ENCODE data around the gene C1QTNF1.
"Not testable (repeated sequence)": the region's sequence is repeated elsewhere in the genome, so short reads cannot be mapped to it uniquely, and the experiment has no call there.

C1QTNF1 gene

GRCh38 chr17:79006794-79007503, 17.0 kb upstream of the C1QTNF1 start:
- no peak for DNase-seq

GRCh38 chr17:79007504-79008381, 16.2 kb upstream of the C1QTNF1 start:
- no peak for DNase-seq

DNA sequence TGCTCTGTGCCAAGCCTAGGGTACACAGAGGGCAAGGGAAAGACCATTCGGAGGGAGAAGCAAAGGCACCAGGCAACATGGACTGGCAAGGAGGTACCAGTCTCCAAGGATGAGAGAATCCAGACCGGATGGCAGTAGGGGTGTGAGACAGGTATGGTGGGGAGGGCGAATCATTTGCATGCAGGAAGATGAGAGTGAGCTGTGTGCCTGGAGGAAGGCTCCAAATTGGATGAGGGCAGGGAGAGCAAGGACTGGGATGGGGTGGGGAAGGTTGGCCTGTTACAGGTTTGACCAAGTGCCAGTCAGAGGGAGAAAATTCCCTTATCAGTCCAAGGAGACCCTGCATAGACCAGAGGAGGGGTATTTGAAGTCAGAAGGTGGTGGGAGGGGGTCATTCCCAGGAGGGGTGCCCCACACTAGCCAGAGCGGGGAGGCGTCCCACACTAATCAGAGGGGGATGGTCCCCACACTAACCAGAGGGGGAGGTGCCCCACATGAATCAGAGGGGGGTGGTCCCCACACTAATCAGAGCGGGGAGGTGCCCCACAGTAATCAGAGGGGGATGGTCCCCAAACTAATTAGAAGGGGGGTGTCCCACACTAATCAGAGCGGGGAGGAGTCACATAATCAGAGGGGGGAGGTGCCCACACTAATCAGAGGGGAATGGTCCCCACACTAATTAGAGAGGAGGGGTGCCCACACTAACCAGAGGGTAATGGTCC, 15.1 kb upstream of the C1QTNF1 start:
- no peak for DNase-seq

- DNase-seq, result peak; percentile 85
Observed at GRCh38 chr17:79009397-79010303, 14.3 kb upstream of the C1QTNF1 start, which contains the start of gene CANT1. CANT1 (minus strand) TSS chr17:79009764; CDS start chr17:78997622, 12,142 bp downstream.

- DNase-seq, result no peak
Observed at GRCh38 chr17:79010304-79010646, 13.7 kb upstream of the C1QTNF1 start.

GRCh38 chr17:79011451-79012147, 12.4 kb upstream of the C1QTNF1 start:
- peak; percentile 81 for DNase-seq

DNA sequence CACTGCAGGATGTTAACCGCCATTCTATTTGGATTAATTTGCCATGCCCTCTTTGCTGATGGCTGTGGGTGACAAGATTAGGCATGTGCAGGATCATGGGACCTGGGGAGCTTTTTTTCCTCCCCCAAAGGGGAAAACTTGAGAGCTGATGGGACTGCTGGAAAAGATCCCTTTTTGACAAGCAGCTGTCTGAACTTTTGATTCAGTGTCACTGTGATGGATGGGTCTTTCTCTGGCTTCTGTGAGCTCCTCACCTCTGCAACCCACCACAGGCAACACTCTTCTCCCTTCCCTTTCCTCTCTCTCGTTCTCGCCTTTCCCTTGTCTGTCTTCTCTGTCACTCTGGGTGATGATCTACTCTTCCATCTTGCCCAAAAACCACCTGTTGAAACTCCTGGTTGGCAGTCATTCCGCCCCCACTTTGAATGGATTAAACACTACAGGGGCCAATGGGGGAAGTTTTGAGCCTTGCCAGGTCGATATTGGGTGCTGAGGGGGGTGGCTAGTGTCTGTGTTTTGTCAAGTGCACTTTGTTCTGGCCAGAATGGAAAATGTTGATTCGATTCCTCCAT, 11.3 kb upstream of the C1QTNF1 start:
- DNase-seq, result no peak

- no peak for DNase-seq
Observed at GRCh38 chr17:79014158-79014758, 9.7 kb upstream of the C1QTNF1 start.

DNA sequence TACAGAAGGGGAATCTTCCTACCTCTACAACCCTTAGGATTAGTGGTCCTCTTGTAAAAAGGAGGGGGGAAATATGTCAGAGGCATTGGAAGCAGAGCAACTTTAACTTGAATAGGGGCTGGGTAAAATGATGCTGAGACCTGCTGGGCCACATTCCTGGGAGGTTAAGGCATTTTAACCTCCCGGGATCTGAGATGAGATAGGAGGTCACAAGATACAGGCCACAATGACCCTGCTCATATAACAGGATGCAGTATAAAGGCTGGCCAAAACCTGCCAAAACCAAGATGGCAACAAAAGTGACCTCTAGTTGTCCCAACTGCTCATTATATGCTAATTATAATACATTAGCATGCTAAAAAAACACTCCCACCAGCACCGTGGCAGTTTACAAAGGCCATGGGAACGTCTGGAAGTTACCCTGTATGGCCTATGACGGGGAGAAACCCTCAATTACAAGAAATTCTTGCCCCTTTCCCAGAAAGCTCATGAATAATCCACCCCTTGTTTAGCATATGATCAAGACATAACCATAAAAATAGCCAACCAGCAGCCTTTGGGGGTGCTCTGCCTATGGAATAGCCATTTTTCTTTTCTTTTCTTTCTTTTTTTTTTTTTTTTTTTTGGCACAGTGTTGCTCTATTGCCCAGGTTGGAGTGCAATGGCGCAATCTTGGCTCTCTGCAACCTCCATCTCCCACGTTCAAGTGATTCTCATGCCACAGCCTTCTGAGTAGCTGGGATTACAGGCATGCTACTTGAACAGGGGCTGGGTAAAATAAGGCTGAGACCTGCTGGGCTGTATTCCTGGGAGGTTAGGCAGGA, 6.2 kb upstream of the C1QTNF1 start:
- no peak for DNase-seq

GRCh38 chr17:79018370-79018695, 5.6 kb upstream of the C1QTNF1 start:
- DNase-seq, result no peak

DNA sequence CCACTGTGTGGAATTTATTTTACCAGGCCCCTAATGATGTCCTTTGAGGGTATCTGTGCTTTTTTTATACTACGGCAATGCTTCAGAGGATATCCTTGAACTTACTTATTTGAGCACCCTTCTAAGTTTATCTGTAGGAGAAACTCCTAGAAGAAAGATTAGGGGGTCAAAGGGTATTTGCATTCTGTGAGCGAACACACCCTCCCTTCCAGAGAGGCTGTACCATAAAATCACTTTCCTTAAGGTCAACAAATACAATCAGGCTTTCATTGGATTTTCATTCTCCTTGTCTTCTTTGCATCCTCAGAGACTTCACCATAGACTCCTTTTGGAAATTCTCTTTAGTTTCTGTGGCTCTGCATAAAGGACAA, 4.7 kb upstream of the C1QTNF1 start:
- no peak for DNase-seq

DNA sequence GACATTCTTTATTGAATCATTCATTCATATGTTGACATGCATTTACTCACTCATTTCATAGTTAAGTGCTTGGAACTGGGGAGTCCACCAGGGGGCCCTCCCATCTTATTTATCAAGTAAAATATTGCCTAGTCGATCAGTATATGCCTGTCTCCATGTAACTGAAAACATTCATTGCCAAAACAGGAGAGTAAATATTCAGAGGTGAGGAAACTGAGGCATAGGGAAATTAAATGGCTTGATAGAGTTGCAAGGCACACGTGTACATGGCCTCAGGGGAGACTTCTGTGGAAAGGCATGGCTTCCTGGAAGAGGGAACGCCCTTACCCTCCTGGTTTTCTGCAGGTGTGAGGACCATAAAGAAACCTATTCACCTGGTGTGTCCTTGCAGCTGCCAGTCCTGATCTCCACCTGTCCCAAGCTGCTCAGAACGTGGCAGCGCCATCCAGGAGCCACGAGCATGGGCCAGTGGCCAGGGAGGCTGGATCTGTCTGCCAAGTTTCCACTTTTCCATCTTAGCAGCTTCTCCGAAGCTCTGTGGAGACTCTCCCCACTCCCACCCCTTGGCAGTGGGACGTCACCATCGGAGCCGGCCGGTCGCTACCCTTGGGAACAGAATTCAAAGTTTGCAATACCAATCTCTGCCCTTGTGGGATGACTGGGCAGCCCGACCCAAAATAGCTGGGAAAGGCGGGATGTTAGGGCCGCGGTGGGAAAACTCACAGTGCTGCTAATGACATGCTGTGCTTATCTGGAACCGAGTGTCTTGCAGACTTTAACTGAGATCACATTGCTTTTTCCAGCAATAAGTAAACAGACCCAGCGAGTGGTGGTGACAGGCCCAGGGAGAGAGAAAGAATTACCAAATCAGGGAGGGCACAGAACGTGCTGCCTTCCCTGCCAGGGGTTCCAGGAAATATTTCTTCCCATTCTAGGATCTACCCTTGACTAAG, 4.1 kb upstream of the C1QTNF1 start:
- DNase-seq, result peak; percentile 73

- no peak for DNase-seq
Observed at GRCh38 chr17:79020631-79021301, 3.2 kb upstream of the C1QTNF1 start.

DNA sequence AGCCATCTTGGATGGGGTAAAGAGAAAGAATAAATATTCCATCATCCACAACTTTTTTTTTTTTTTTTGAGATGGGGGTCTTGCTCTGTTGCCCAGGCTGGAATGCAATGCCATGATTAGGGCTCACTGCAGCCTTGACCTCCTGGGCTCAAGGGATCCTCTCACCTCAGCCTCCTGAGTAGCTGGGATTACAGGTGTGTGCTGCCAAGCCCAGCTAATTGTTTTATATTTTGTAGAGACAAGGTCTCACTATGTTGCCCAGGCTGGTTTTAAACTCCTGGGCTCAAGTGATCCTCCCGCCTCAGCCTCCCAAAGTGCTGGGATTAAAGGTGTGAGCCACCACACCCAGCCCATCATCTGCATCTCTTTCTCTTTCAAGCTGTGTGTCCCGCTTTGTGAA, 2.0 kb upstream of the C1QTNF1 start:
- not testable (repeated sequence) for DNase-seq

DNA sequence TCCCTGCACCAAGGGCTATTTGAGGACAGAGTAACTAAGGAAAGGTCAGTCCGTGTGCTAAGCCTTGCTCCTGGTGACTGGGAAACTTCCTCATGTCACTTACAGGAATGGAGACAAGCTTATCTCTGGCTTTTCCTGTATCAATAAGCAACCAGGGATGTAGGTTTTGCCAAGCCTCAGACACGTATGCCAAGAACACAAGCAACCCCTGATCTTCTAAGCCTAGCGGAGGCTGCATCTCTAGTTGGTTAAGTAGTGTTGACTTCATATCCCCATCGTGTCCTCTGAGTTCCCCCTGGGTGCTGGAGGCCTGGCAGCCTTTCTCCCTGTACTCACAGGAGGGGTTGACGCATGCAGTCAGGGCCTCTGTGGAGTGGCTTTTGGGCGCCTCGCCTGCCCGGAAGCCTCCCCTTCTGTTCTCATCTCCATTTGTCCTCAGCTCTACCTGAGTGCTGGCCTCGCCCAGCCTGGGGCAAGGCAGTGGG, 1.4 kb upstream of the C1QTNF1 start:
- no peak for DNase-seq

DNA sequence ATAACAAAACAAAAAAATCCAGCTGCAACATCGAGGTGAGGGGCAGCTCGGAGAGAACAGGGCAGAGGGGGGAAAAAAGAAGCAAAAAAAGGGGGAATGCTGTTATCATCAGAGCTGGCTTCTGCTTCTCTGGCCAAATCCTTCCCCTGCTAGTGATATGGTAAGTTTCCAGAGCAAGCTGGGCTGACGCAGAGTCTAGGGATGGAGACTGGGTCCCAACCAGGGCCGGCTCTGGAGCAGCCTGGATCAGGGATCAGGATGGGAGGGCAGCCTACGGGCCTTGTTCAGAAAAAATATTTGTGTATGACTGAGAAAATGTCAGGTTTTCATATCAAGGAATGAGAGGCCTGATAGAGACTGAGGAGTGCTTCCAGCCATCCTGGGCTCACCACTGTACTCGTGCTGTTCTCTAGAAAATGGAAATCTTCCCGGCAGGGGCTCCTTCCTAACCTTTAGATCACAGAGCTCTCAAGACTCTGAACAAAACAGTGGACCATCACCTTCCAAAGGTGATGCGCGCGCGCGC, 726 bp upstream of the C1QTNF1 start:
- DNase-seq, result no peak

DNA sequence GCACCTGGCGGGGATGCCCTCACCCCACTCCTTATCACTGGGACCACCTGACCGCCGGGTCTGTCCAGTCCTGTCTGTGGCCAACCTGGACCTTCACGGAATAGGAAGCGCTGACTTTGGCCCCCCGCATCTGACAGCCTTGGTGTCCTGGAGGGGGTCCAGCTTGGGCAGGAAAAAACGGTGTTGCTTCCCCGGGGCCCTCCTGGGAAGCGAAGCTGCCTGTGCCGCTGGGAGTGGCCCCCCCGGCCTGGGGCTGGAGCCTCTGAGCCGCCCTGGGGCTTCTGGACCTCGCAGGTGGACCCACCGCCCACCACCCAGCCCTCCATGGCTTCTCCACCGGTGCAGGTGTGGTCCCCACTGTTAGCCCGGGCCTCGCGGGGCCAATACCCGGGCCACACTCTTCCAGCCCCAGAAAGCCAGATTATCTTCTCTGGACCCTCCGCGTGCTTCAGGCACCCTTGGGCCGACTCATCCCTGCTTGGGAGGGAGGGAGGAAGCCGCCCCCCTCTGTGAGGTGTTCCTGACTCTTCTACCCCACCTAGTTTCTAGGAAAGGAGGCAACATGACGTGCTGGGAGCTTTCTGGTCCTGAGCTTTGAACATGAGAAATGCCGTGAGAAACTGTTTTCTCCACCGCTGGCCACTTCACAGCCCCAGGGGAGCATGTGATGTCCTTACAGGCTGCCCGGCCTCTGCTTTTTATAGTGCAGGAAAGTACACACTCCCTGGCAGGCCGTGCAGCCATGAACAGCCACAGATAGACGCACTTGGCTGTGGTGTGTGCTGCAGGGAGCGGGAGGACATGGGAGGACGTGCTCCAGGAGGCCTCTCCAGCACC, 1.1 kb downstream of the C1QTNF1 start:
- DNase-seq, result no peak

All from HCEC 1CT (cell line).